Renal pelvis (tissue), 4 donors: Measurements from ENCODE around the gene OCA2. TPM values are rescaled to one million over a fixed set of nuclear protein-coding genes. Genes with fewer than 3 reads are reported as not detected.

Source experiments
- DNase-seq: peaks from one replicate; pipeline ENCODE4 v3.0.0-alpha.2; 2013
- polyA plus RNA-seq, 3 donors: library from polyadenylated mRNA; unstranded; fragments of 120-200 nt; gene quantifications; one replicate each; pipeline ENCODE4 v1.2.1, GENCODE V29; 2013; ENCODE audit not compliant: insufficient read length in 3 of 3

OCA2 gene
- polyA plus RNA-seq, 3 donors, result 8.2 to 9.9 (median 9.0) TPM

DNA sequence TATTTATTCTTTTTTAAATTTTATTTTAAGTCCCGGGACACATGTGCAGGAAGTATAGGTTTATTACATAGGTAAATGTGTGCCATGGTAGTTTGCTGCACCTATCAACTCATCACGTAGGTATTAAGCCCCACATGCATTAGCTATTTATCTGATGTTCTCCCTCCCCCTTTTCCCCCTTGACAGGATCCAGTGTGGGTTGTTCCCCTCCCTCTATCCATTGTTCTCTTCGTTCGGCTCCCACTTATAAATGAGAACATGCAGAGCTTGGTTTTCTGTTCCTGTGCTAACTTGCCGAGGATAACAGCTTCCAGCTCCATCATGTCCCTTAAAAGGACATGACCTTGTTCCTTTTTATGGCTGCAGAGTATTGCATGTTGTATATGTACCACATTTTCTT lies 220.3 kb downstream of the OCA2 start:
- no peak for DNase-seq

DNA sequence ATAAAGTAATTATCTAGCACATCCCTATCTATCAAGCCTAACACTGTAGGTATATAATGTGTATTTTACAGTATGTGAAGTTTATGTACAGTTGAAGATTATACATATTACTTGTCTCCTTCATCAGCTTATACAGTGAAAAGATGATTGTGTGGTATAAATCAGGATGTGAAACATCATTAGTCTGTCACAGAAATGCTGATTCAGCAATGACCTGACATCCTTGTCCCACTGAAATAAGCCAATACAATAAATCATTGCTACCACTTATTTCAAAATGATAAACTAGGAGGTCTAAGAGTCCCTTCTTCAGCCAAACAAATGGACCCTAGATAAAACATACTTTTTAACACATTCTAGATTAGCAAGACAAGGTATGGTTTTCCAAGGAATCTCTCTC lies 225.3 kb downstream of the OCA2 start:
- DNase-seq, result no peak

DNA sequence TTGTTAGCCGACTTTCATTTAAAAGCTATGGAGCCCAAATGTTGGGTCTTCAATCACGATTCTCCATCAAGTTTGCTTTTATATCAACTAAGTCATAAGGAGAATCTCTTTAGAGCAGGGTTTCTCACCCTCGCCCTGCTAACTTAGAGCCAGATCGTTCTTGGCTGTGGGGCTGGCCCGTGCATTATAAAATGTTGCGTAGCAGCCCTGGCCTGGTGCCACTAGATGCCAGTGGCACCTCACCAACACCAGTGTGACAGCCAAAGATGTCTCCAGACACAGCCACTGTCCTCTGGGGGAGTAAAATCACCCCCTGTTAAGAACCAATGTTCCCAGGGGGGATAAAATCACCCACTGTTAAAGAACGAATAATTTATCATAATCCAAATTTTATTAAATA lies 226.1 kb downstream of the OCA2 start:
- DNase-seq, result no peak

DNA sequence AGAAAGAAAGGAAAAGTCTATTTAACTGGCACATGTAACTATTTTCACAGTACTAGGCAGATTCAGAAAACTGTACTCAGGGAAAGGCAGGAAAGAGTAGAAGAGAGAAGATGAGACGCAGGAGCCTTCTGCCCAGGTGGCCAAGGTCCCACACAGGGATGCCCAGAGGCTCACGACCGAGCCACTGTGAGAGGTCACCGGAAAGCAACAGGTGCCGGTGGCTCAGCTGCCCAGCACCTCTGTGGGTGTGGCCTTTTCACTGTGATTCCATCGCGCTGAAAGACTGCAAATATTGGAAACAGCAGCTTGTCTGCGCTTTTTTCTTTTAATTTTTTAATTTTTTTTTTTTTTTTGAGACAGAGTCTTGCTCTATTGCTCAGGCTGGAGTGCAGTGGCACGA lies 226.8 kb downstream of the OCA2 start:
- no peak for DNase-seq

DNA sequence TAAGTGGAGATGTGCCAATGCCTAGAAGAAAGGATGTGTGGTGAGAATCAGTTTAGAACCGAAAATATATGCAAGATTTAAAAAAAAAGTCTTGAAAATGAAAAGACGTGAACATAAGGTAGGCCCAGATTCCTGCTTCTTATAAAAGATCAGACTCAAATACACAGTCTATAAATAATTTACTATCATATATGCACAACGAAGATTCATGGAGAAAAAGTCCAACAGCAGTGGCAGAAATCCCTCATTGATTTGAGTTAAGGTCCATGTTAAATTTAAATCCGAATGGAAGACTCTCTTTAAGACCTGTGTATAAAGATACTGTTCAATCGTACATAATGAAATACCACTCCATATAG lies 227.2 kb downstream of the OCA2 start:
- DNase-seq, result no peak

DNA sequence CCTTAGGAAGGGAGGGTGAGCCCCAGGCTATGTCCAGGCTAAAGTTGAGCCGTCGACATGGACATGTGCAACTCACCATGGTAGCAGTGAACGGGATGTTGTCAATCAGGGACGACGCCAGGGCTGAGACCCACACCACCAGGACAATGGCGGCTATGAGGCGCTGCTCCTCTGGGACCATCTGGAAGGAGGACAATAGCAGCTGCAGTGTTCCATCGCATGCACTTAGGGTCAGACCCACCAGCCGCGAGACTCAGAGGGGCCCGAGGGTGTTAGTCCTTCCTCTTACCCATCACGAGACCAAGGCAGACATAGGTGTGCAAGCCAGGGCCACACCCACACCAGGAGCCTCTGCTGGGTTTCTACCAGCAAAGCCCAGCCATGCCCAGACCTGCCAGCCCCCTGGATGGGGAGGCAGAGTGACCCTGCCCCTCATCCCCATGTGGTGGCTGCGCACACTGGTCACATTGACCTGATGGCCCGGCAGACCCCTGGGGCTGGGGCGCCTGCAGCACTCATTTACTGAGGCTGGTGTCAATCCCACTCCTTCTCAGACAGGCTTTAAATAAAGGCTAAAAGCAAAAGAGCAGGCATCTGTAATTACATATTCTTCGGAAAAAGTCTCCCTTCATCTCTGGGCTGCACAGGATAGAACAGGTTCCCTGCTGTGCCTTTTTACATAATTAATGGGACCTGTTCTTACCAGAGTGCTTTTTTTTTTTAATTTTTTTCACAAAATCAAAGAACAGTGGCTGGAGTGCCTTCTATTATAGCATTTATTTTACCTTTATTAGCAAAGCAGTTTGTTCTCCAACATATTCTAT lies 227.8 kb downstream of the OCA2 start:
- DNase-seq, result no peak

DNA sequence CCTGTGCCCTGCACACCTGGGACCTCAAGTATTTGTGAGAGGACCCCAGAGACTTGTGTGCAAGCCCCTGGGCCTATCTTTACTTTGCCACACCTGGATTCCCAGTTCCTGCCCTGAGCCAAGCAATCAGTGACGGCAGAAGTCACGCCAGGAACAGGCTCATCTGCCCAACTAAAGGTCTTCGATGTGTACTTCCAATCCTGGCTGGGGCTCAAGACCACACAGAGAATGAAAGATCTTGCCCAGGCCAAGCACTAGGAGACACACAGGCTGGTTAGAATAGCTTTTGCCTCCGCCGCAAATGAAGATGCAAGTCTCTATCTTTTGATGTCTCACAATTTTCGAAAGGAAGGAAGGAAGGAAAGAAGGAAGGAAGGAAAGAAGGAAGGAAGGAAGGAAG lies 228.8 kb downstream of the OCA2 start:
- DNase-seq, result no peak

DNA sequence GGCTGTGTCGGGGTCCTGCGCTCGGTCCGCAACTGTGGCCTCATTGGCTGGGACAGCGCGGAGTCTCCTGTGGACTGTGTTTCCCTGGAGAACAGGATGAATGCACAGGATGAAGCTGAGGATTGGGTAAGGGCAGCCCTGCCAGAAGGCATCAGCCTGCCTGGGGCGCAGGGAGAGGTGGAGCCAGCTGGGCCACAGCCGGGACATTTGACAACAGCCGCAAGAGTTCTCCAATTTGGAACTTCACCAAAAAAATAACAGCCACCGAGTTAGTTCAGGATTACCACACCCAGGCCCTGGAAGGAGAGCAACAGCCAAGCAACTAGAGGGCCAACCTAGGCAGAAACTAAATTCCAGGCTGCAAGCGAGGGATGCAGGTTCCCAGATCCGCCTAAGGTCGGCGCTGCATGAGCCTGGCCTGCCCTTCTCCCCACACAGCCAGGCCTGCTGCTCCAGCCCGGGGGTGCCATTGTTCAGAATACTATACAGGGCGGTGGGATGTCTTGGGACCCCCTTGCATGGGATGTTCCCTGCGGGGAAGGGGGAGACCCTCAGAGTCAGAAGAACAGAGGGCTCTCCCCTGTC lies 229.3 kb downstream of the OCA2 start:
- no peak for DNase-seq

DNA sequence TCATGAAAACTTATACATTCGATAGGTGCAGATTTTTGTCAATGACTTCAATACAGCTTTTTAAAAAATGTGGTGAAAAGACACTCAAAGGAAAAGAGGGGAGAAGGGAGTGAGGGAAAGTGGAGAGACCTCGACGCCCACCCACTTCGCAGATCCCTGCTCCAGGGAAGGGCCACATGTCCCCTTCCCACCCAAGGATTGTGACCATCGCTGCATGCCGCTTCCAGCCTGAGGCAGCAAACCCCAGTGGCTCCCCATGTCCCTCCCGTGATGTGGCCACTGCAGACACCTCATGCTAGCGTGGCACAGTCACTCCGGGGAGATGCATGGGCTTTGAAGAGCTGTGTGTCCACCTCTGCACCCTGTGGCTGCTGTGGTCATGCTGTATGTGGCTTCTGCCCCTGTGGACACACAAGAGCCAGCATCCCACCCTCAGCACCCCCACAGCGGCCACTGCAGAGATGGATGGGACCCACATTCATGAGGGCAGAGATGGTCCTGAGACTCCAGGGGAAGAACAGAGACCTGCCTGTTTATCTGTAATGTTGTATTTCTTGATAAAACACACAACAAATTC lies 230.2 kb downstream of the OCA2 start:
- no peak for DNase-seq

DNA sequence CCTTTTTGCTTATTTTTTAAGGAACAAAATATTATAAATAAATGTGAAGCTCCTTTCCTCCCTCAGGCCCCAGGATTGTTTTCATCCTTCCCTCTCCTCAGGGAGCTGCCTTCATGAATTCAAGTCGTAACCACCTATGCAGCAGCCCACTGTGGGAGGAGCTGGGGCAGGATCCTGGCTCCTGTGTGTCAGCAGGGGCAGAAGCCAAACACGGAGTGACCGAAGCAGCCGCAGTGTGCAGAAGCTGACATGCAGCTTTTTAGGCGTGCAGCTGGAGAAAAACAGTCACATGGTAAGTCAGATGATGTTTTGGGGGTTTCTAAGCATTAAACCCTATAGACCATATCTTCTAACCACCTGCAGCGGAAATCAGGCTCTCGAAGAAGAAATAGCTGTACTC lies 231.3 kb downstream of the OCA2 start:
- DNase-seq, result no peak

DNA sequence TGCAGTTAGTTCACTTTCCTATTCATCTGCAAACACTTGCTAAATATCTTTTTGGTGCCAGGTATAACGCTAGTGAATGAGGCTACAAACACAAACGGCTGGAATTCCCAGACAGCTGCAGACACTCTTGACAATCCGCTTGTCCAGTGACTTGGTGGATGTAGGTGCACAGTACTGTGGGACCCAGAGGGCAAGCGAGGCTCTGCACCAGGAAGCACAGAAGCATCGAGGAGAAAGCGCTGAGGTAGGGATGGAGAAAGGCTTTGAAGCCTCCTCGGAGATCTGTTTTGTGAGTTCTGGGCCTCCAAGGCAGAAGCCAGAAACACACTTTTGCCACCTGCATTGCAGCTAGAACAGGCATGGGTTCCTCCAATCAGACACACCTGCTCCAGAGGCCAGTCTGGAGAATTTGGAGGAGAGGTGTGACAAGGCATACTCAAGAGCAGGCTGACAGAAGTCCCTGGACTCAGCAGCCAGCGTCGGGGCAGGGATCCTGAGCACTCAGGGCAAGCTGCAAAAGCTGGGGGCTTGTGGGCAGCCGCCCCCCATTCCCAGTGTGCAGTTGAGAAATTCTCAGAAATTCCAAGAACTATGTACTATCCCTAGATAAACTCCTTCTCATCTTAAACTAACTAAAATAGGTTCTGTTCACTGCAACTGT lies 232.5 kb downstream of the OCA2 start:
- DNase-seq, result no peak

DNA sequence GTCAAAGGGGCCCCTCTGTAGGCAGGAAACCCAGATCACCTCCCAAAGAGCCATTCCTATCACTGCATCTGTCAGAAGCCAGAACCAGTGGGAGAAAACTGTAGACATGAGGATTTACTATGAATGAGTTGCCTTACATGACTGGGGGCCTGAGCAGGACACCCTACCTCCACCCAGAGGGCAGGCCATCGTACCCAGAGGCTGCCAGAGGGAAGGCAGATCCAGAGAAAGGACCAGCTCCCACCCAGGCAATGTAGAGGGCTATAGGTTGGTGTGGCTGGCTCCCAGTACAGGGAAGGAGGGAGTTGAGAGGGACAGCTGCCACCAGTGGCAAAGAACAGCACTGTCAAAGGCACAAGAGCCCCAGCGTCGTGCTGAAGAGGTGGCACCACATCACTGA lies 233.2 kb downstream of the OCA2 start:
- no peak for DNase-seq

DNA sequence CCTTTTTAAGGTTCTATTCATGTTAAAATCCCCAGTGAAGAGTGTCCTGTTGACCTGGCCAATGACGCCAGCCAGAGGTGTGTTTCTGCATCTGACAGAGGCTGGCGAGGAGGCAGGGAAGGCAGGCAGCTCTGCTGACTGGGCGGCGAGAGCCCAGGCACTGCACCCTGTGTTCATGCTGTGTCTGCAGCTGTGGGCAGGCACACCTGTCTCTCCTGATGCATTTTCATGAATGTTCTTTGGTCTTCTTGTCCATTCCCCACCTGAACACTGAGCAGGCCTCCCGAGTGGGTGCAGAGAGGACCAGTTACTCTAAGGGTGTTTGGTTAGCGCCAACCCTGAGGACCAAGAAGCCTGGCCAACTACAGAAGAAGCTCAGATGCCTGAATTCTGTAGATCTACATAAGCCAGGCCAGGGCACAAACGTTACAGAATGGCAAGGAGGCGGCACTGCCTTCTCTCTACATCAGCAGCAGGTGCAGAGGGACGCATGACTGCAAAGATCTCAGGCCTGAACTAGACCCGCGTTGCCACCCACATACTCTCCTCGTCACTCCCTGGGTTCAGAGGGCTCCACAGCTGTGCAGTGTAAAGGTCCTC lies 233.7 kb downstream of the OCA2 start:
- no peak for DNase-seq

DNA sequence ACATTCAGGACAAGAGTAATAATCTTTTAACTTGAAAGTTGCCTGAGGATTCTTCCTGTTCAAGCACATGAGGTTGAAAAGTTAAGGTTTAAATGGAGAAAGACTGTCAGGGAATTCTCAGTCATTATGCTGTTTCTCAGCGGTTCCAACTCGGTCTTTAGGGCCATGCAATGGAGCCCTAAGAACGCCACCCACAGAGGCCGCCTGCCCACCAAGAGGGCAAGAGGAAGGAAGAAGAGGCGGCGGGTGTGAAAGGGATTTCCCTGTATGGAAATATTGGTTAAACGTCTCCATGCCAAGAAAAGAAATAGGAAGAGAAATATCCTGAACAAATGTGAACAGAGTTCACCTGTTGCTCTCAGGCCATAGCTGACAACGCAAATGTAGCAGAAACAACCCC lies 234.4 kb downstream of the OCA2 start:
- no peak for DNase-seq

DNA sequence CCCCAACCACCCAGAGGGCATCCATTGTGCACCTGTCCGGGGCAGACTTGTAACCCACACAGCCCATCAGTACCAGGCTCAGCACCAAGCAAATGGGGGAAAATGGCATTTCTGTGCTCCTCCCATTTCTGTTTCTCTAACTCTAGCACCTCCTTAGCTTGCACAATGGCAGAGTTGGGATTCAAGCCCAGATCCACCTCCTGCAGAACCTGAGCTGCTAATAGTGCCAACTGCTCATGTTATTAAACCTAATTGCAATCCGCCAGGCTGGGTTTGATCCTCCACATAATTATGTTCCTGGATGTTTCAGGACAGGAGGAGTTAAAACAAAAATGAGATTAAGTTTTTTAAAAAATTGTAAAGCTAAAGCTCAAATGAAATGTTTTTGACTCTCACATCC lies 235.0 kb downstream of the OCA2 start:
- DNase-seq, result no peak

DNA sequence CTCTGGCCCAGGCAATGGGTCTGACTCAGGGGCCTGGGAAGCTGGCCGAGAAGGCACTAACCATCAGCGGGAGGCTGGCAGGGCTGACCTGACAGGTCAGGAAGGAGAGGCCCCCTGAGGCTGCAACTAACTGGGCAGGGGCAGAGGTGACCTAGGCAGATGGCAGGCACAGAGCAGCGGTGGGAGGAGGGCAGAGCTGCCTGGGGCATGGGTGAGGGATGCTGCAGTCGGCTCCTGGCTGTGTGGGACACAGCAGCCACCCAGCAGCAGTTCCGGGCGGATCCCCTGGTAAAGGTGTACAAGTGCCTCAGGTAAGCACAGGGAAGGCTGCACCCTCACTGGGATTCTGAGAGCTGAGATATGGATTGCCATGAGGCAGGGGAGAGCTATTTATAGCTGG lies 236.1 kb downstream of the OCA2 start:
- DNase-seq, result no peak

DNA sequence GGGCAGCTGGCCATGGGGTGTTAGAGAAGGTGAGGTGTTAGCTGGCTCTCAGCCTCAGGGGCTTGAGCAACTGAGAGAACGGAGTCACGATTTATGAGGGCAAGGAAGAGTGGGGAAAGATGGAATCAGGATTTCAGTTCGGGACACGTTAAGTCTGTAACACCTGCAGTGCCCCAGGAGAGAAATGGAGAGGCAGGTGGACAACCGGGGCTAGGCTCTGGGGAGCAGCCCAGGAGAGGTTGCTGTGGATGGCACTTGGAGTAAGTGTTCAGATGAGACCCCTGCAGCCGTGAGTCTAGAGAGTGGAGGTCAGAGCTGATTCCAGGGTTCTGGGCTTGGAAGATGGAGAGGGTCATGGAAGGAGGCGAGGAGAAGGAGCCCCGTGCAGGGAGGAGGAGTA lies 237.9 kb downstream of the OCA2 start:
- no peak for DNase-seq

DNA sequence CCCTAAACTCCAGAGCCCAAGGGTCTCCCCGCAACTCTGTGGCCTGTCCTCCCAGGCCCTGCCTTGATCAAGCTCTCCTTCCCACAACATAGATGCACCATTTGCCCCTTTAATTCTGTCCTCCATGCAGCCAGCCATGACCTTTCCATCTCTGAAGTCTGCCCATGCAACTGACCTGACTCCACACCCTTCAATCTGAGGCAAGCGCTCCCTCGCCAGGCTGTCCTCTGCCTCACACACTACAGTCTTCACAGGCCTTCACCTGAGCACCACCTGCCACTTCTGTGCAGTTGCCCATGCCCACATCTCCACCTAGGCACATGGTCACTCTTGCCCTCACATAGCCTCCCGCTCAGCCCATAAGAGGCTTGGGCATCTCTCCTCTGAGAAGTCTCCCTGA lies 244.0 kb downstream of the OCA2 start:
- no peak for DNase-seq

DNA sequence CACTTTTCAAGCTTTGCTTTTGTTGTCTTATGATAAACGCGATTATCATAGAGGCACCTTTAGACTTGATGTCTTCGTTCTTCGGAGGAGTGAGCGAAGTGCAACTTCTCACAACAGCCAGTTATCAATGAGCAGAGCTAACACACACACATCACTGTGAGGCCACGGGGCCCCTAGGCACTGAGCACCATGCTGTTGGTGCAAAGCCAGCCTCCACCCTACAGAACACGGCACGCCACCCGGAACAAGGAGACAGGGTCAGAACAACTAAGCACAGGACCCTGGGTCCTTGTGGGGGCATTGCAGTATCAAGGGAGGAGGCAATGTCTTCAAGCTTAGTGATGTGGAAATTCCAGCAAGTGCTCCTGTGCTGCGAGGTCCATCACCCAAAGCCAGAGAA lies 244.5 kb downstream of the OCA2 start:
- no peak for DNase-seq

DNA sequence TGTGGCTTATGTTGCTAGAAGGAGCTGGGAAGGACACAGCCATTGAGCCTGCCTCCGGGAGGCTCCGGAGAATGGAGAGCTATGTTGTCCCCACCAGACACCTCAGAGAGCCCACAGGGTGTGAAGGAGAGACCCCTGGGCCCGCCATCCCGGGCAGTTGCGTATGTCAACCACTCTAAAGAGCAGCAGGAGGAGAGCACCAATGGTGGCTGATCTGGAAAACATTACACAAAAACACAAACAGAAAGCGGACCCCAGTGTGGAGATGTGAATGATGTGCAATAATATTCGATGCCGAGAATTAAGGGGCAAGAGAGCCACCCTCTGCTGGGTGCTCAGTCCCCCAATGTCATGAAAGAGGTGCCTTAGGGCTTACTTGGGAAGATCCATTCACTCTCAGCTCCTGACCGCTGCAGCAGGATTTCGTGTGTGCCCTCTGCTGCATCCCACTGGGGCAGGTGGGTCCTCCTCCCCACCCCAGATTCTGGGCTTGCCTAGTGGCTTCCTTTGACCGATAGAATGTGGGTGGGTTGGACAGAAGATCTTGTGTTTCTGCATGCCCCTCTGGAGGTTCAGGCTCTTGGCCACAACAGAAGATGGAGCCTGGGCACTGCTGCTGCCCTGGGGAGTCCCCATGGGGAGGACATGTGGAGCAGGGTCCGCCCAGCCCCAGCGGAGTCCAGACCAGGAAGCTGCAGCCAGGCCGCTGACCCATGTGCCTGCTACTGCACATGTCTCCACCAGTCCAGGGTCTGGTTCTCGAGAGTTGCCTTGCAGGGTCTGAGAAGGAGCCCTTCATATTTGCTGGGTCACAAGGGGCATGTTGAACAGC lies 245.3 kb downstream of the OCA2 start:
- DNase-seq, result no peak

DNA sequence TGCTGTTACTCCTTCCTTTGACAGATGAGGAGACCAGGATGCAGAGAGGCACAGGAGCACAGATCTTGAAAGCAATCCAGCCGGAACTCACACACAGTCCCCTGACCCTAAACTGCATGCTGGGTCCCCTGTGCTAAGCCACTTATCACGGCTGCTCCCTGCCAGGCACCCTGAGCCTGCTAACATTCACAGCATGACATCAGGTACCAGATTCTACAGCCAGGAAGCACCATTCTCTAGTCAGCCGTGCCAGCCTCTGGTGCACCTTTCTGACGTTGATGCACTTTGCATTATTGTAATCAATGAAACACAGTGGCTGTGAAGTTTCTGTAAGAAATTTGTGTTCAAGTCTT lies 247.3 kb downstream of the OCA2 start:
- DNase-seq, result no peak
